ENCODE results near the gene GAP43.
"Not testable (repeated sequence)": the region's sequence is repeated elsewhere in the genome, so short reads cannot be mapped to it uniquely, and the experiment has no call there.

The GAP43 gene

GRCh38 chr3:115715241-115715745, 92.0 kb downstream of the GAP43 start:
- no peak for TF ChIP-seq JUND (IDR thresholded peaks at IDR 0.05; ENCODE audit: low read depth)
- in situ Hi-C loops (cut with HindIII; ENCODE audit: low pct_unique_long_range_greater_than_20kb, low sequenced_read_pairs): no loop called here
- DNase-seq (ENCODE audit: low read depth in 1 of 2, low spot score in 1 of 2): no peak

- in situ Hi-C loops (cut with HindIII; ENCODE audit: low pct_unique_long_range_greater_than_20kb, low sequenced_read_pairs): no loop called here
- no peak for DNase-seq (ENCODE audit: low read depth in 1 of 2, low spot score in 1 of 2)
- no peak for TF ChIP-seq JUND (IDR thresholded peaks at IDR 0.05; ENCODE audit: low read depth)
Measured at GRCh38 chr3:115720983-115721382, 97.7 kb downstream of the GAP43 start.

- TF ChIP-seq JUND (IDR thresholded peaks at IDR 0.05; ENCODE audit: low read depth): no peak
- no peak for DNase-seq (ENCODE audit: low read depth in 1 of 2, low spot score in 1 of 2)
- in situ Hi-C loops (cut with HindIII; ENCODE audit: low pct_unique_long_range_greater_than_20kb, low sequenced_read_pairs): no loop called here
Measured at GRCh38 chr3:115725800-115726199, 102.5 kb downstream of the GAP43 start.

- no peak for DNase-seq (ENCODE audit: low read depth in 1 of 2, low spot score in 1 of 2)
- in situ Hi-C loops (cut with HindIII; ENCODE audit: low pct_unique_long_range_greater_than_20kb, low sequenced_read_pairs): no loop called here
- no peak for TF ChIP-seq JUND (IDR thresholded peaks at IDR 0.05; ENCODE audit: low read depth)
Measured at GRCh38 chr3:115727135-115727534, 103.8 kb downstream of the GAP43 start.

GRCh38 chr3:115728013-115728412, 104.7 kb downstream of the GAP43 start:
- TF ChIP-seq JUND (IDR thresholded peaks at IDR 0.05; ENCODE audit: low read depth): no peak
- DNase-seq (ENCODE audit: low read depth in 1 of 2, low spot score in 1 of 2): no peak
- in situ Hi-C loops (cut with HindIII; ENCODE audit: low pct_unique_long_range_greater_than_20kb, low sequenced_read_pairs): no loop called here

GRCh38 chr3:115736341-115736740, 113.0 kb downstream of the GAP43 start:
- in situ Hi-C loops (cut with HindIII; ENCODE audit: low pct_unique_long_range_greater_than_20kb, low sequenced_read_pairs); DNase-seq (ENCODE audit: low read depth in 1 of 2, low spot score in 1 of 2): not testable (repeated sequence)

GRCh38 chr3:115741650-115742049, 118.3 kb downstream of the GAP43 start:
- no peak for TF ChIP-seq JUND (IDR thresholded peaks at IDR 0.05; ENCODE audit: low read depth)
- no peak for DNase-seq (ENCODE audit: low read depth in 1 of 2, low spot score in 1 of 2)
- in situ Hi-C loops (cut with HindIII; ENCODE audit: low pct_unique_long_range_greater_than_20kb, low sequenced_read_pairs): no loop called here

- DNase-seq (ENCODE audit: low read depth in 1 of 2, low spot score in 1 of 2); in situ Hi-C loops (cut with HindIII; ENCODE audit: low pct_unique_long_range_greater_than_20kb, low sequenced_read_pairs): not testable (repeated sequence)
Measured at GRCh38 chr3:115744516-115744915, 121.2 kb downstream of the GAP43 start.

GRCh38 chr3:115752978-115753377, 129.7 kb downstream of the GAP43 start:
- DNase-seq (ENCODE audit: low read depth in 1 of 2, low spot score in 1 of 2); in situ Hi-C loops (cut with HindIII; ENCODE audit: low pct_unique_long_range_greater_than_20kb, low sequenced_read_pairs): not testable (repeated sequence)

GRCh38 chr3:115758076-115758763, 134.9 kb downstream of the GAP43 start:
- DNase-seq (ENCODE audit: low read depth in 1 of 2, low spot score in 1 of 2): no peak
- in situ Hi-C loops (cut with HindIII; ENCODE audit: low pct_unique_long_range_greater_than_20kb, low sequenced_read_pairs): no loop called here
- TF ChIP-seq JUND (IDR thresholded peaks at IDR 0.05; ENCODE audit: low read depth): no peak

GRCh38 chr3:115760716-115761115, 137.4 kb downstream of the GAP43 start:
- in situ Hi-C loops (cut with HindIII; ENCODE audit: low pct_unique_long_range_greater_than_20kb, low sequenced_read_pairs): no loop called here

GRCh38 chr3:115761927-115762305, 138.6 kb downstream of the GAP43 start:
- no peak for TF ChIP-seq JUND (IDR thresholded peaks at IDR 0.05; ENCODE audit: low read depth)
- in situ Hi-C loops (cut with HindIII; ENCODE audit: low pct_unique_long_range_greater_than_20kb, low sequenced_read_pairs): no loop called here
- no peak for DNase-seq (ENCODE audit: low read depth in 1 of 2, low spot score in 1 of 2)

More at GRCh38 chr3:115760716-115761115, 137.4 kb downstream of the GAP43 start:
- TF ChIP-seq JUND (IDR thresholded peaks at IDR 0.05; ENCODE audit: low read depth): no peak
- no peak for DNase-seq (ENCODE audit: low read depth in 1 of 2, low spot score in 1 of 2)

- TF ChIP-seq JUND (IDR thresholded peaks at IDR 0.05; ENCODE audit: low read depth): no peak
- in situ Hi-C loops (cut with HindIII; ENCODE audit: low pct_unique_long_range_greater_than_20kb, low sequenced_read_pairs): no loop called here
- no peak for DNase-seq (ENCODE audit: low read depth in 1 of 2, low spot score in 1 of 2)
Measured at GRCh38 chr3:115766587-115767482, 143.5 kb downstream of the GAP43 start.
